HCT116 (cell line): Measurements from ENCODE around the gene PQBP1. TPM values are rescaled to one million over a fixed set of nuclear protein-coding genes. Genes with fewer than 3 reads are reported as not detected.

ENCODE experiments used
- ATAC-seq: fragments of 200-7000 bp; cut with Tn5 transposase; 2 replicates; pipeline ENCODE4 v1.9.1; 2020; ENCODE audit warnings: mild to moderate bottlenecking, moderate library complexity
- BruUV-seq: library from RNA; stranded (reverse); fragments of 400-500 nt; replicated peaks from 2 replicates; lab custom pipeline; 2021; lab: Mats Ljungman, UMichigan
- CTCF ChIA-PET: fragments of 300-600 bp; sonication (Branson Sonifier 250); formaldehyde crosslinking; loops from one replicate; lab custom pipeline; 2021; ENCODE audit warnings: antibody characterized with exemption; lab: Charles Lee
- POLR2A ChIA-PET: fragments of 300-600, 350-600 bp; sonication (Branson Sonifier 250); formaldehyde crosslinking; loops from one replicate; lab custom pipeline; 2021; ENCODE audit warnings: antibody characterized with exemption; lab: Charles Lee
- RAD21 ChIA-PET, 2 experiments: fragments of 300-600 bp; sonication (Branson Sonifier 250); formaldehyde crosslinking; loops; one replicate each; lab custom pipeline; 2023; ENCODE audit warnings: low total read pairs in 2 of 2; ENCODE audit not compliant: uncharacterized antibody in 2 of 2, unreplicated experiment in 2 of 2, low non-redundant PET in 1 of 2; lab: Charles Lee
- DNase-seq: peaks from one replicate; pipeline ENCODE4 v3.0.0-alpha.2; 2010; ENCODE audit warnings: low read depth, low spot score
- H2AFZ ChIP-seq: fragments of 200-600 bp; shearing (Covaris generic), sonication (generic); 2 replicates; pipeline ENCODE4 v1.6.1; 2017; ENCODE audit warnings: low read depth, mixed run types, mixed read lengths, antibody characterized with exemption, low read length; ENCODE audit not compliant: poor library complexity, severe bottlenecking
- H3K27ac ChIP-seq: 2 replicates; pipeline ENCODE4 v1.5.1; 2012; ENCODE audit warnings: low read depth, low read length
- H3K27me3 ChIP-seq: fragments of 200-600 bp; sonication (generic); 2 replicates; pipeline ENCODE4 v1.6.1; 2016; ENCODE audit warnings: mixed run types, low read length, mixed read lengths; ENCODE audit not compliant: insufficient read depth
- H3K36me3 ChIP-seq, 2 experiments: fragments of 200-500 bp in 1 of 2; fragments of 200-600 bp in 1 of 2; sonication (Bioruptor generic) in 1 of 2; sonication (generic) in 1 of 2; 2 replicates each; pipeline versions ENCODE4 v1.5.1 to v1.6.1; 2014 to 2016; ENCODE audit warnings: low read length in 2 of 2, inconsistent platforms in 1 of 2, mixed read lengths in 1 of 2, mixed run types in 1 of 2; ENCODE audit not compliant: insufficient read depth in 2 of 2, control insufficient read depth in 1 of 2
- H3K4me1 ChIP-seq, 2 experiments: fragments of 200-600 bp in 1 of 2; sonication (generic) in 1 of 2; 2 replicates each; pipeline versions ENCODE4 v1.5.1 to v1.6.1; 2012 to 2017; ENCODE audit warnings: low read length in 2 of 2, inconsistent platforms in 1 of 2, mild to moderate bottlenecking in 1 of 2, mixed read lengths in 1 of 2, mixed run types in 1 of 2, moderate library complexity in 1 of 2; ENCODE audit not compliant: insufficient read depth in 2 of 2, control insufficient read depth in 1 of 2
- H3K4me2 ChIP-seq: fragments of 200-600 bp; sonication (generic); 2 replicates; pipeline ENCODE4 v1.6.1; 2017; ENCODE audit warnings: mixed run types, low read length, mixed read lengths
- H3K4me3 ChIP-seq, 2 experiments: fragments of 200-600 bp in 1 of 2; sonication (generic) in 1 of 2; replicated peaks in 1 of 2; 2 replicates each; pipeline ENCODE4 v1.5.1; 2011 to 2016; ENCODE audit warnings: low read length in 2 of 2, control low read depth in 1 of 2, low read depth in 1 of 2, mild to moderate bottlenecking in 1 of 2, mixed read lengths in 1 of 2, mixed run types in 1 of 2
- H3K79me2 ChIP-seq: fragments of 200-600 bp; sonication (generic); 2 replicates; pipeline ENCODE4 v1.6.1; 2017; ENCODE audit warnings: mild to moderate bottlenecking, mixed run types, low read length, moderate library complexity, mixed read lengths; ENCODE audit not compliant: insufficient read depth
- H3K9ac ChIP-seq: fragments of 200-600 bp; sonication (generic); 2 replicates; pipeline ENCODE4 v1.6.1; 2016; ENCODE audit warnings: low read length, mixed read lengths
- H3K9me2 ChIP-seq: fragments of 200-600 bp; sonication (generic), shearing (Covaris generic); 2 replicates; pipeline ENCODE4 v1.6.1; 2017; ENCODE audit warnings: mixed run types, mild to moderate bottlenecking, moderate library complexity; ENCODE audit not compliant: insufficient read depth
- H3K9me3 ChIP-seq, 2 experiments: fragments of 200-500 bp in 1 of 2; fragments of 200-600 bp in 1 of 2; sonication (Bioruptor generic) in 1 of 2; sonication (generic) in 1 of 2; 2 replicates each; pipeline ENCODE4 v1.6.1; 2014 to 2017; ENCODE audit warnings: low read length in 2 of 2, mixed read lengths in 2 of 2, inconsistent platforms in 1 of 2, low read depth in 1 of 2, mild to moderate bottlenecking in 1 of 2, mixed run types in 1 of 2, moderate library complexity in 1 of 2; ENCODE audit not compliant: control insufficient read depth in 1 of 2, insufficient read depth in 1 of 2
- H4K20me1 ChIP-seq: fragments of 200-600 bp; sonication (generic), shearing (Covaris generic); 2 replicates; pipeline ENCODE4 v1.6.1; 2017; ENCODE audit warnings: mixed run types, mild to moderate bottlenecking, moderate library complexity; ENCODE audit not compliant: insufficient read depth
- ATF3 ChIP-seq: IDR thresholded peaks from 2 replicates; pipeline ENCODE4 v1.6.1; 2012
- CBX3 ChIP-seq: IDR thresholded peaks from 2 replicates; pipeline ENCODE4 v1.6.1; 2012; ENCODE audit warnings: low read depth
- CEBPB ChIP-seq: IDR thresholded peaks from 2 replicates; pipeline ENCODE4 v1.6.1; 2012; ENCODE audit warnings: low read depth
- CTCF ChIP-seq, 3 experiments: fragments of 200-600 bp in 1 of 3; sonication (generic) in 1 of 3; IDR thresholded peaks in 2 of 3; conservative IDR thresholded peaks in 1 of 3; 2 replicates each; pipeline ENCODE4 v1.5.1; 2012 to 2017; ENCODE audit warnings: low read depth in 2 of 3, low read length in 2 of 3, antibody characterized with exemption in 1 of 3, borderline replicate concordance in 1 of 3, control low read depth in 1 of 3, mild to moderate bottlenecking in 1 of 3, mixed read lengths in 1 of 3, mixed run types in 1 of 3, moderate library complexity in 1 of 3; ENCODE audit not compliant: insufficient read depth in 1 of 3
- FOSL1 ChIP-seq: IDR thresholded peaks from 2 replicates; pipeline ENCODE4 v1.6.1; 2012; ENCODE audit warnings: low read depth
- POLR2A ChIP-seq: IDR thresholded peaks from 2 replicates; pipeline ENCODE4 v1.7.0; 2011; ENCODE audit warnings: borderline replicate concordance; ENCODE audit not compliant: insufficient read depth, insufficient read length; ENCODE audit errors: extremely low read depth
- POLR2AphosphoS5 ChIP-seq: IDR thresholded peaks from 2 replicates; pipeline ENCODE4 v1.6.1; 2011; ENCODE audit warnings: mild to moderate bottlenecking, low read depth, low read length, moderate library complexity
- RAD21 ChIP-seq: IDR thresholded peaks from 2 replicates; pipeline ENCODE4 v1.6.1; 2012; ENCODE audit warnings: low read depth, mild to moderate bottlenecking
- SP1 ChIP-seq: IDR thresholded peaks from 2 replicates; pipeline ENCODE4 v1.6.1; 2012; ENCODE audit warnings: low read depth
- ZNF274 ChIP-seq: fragments of 200-500 bp; sonication (Bioruptor generic); IDR thresholded peaks from 2 replicates; pipeline ENCODE4 v1.6.1; 2014; ENCODE audit warnings: mild to moderate bottlenecking, low read depth, low read length, inconsistent platforms
- intact Hi-C: fragments of 100-400 bp; cut with micrococcal nuclease; formaldehyde crosslinking; loops from 2 replicates; pipeline ENCODE4 v1.10.0; 2022
- total RNA-seq: library from RNA; stranded (reverse); gene quantifications from one replicate; pipeline ENCODE4 v1.2.1, GENCODE V29; 2021; ENCODE audit not compliant: unreplicated experiment

PQBP1 gene
- total RNA-seq, 1 experiment from 2014 or later = 67.1 TPM

GRCh38 chrX:48937054-48937907, 39.6 kb downstream of the PQBP1 start:
- peaks cover 24% of the 10 kb centered on the region for H3K79me2 ChIP-seq
- H3K9me3 ChIP-seq = no peaks in the 10 kb centered on the region
- ATAC-seq (no peak), DNase-seq (no peak)
- H3K36me3 ChIP-seq = peaks cover 2 to 3% of the 10 kb centered on the region in 2 experiments; a peak in 3 of 4 replicates
- no peak overlapping the region for H3K27ac ChIP-seq
- no peak overlapping the region for H3K9ac ChIP-seq
- no peaks in the 10 kb centered on the region for H3K4me1 ChIP-seq
- H3K27me3 ChIP-seq = no peaks in the 10 kb centered on the region
- H4K20me1 ChIP-seq = no peaks in the 10 kb centered on the region
- ChIA-PET RAD21 (no interaction called here), POLR2A (no interaction called here), CTCF (no interaction called here)
- no peak for TF ChIP-seq POLR2AphosphoS5
- TF ChIP-seq RAD21 = no peak
- no peak for TF ChIP-seq CEBPB
- no peak for TF ChIP-seq SP1
- no peak for TF ChIP-seq POLR2A
- TF ChIP-seq CBX3 = no peak
- no peak for TF ChIP-seq CTCF (IDR thresholded peaks at IDR 0.05 in 2 of 3, conservative IDR thresholded peaks at IDR 0.05 in 1 of 3; ENCODE audit: borderline replicate concordance in 1 of 3, insufficient read depth in 1 of 3, low read depth in 2 of 3, low read length in 2 of 3)
- no peak for TF ChIP-seq FOSL1
- no peak for TF ChIP-seq ATF3
- TF ChIP-seq ZNF274 = no peak
- H3K4me3 ChIP-seq = no peak overlapping the region
- H3K9me2 ChIP-seq = no peaks in the 10 kb centered on the region
- BruUV-seq = no TSS peak
- intact Hi-C loops = no loop called here
- no peak overlapping the region for H2AFZ ChIP-seq
- H3K4me2 ChIP-seq = no peak overlapping the region
